Kidney (tissue), 14 donors: ENCODE measurements around the gene NRXN3. TPM values are rescaled to one million over a fixed set of nuclear protein-coding genes. Genes with fewer than 3 reads are reported as not detected.

Experiments used
- DNase-seq, 5 donors: peaks; one replicate each; pipeline ENCODE4 v3.0.0-alpha.2; 2013 to 2020
- FAIRE-seq: peaks from 2 replicates; lab custom pipeline; 2012; peaks lifted over from hg19 to GRCh38; lab: Jason Lieb, UNC
- H3K27ac ChIP-seq, 2 donors: one replicate each; pipeline ENCODE4 v1.7.0; 2013; ENCODE audit warnings: low read depth in 2 of 2, low read length in 2 of 2, inconsistent platforms in 1 of 2
- H3K27me3 ChIP-seq: one replicate; pipeline ENCODE4 v1.7.1; 2013; ENCODE audit warnings: low read length, inconsistent platforms; ENCODE audit not compliant: control insufficient read depth, insufficient read depth
- H3K36me3 ChIP-seq, 3 donors: one replicate each; pipeline versions ENCODE4 v1.7.0 to v1.7.1; 2013; ENCODE audit warnings: low read length in 3 of 3, control low read depth in 1 of 3, inconsistent platforms in 1 of 3; ENCODE audit not compliant: insufficient read depth in 3 of 3, control insufficient read depth in 2 of 3
- H3K4me1 ChIP-seq, 3 donors: one replicate each; pipeline versions ENCODE4 v1.7.0 to v1.7.1; 2013; ENCODE audit warnings: low read length in 3 of 3, inconsistent platforms in 1 of 3, low read depth in 1 of 3; ENCODE audit not compliant: control insufficient read depth in 2 of 3, insufficient read depth in 2 of 3
- H3K4me3 ChIP-seq, 3 donors: one replicate each; pipeline versions ENCODE4 v1.7.0 to v1.8.1; 2013; ENCODE audit warnings: low read length in 3 of 3, control low read depth in 1 of 3, inconsistent platforms in 1 of 3
- H3K9ac ChIP-seq, 3 donors: one replicate each; pipeline versions ENCODE4 v1.7.0 to v1.7.1; 2013; ENCODE audit warnings: low read length in 3 of 3, control low read depth in 1 of 3, inconsistent platforms in 1 of 3
- H3K9me3 ChIP-seq, 3 donors: one replicate each; pipeline versions ENCODE4 v1.7.0 to v1.7.1; 2013; ENCODE audit warnings: low read length in 3 of 3, control low read depth in 1 of 3, inconsistent platforms in 1 of 3; ENCODE audit not compliant: control insufficient read depth in 2 of 3, insufficient read depth in 1 of 3
- intact Hi-C: fragments of 100-400 bp; cut with DNase I; formaldehyde crosslinking; loops from one replicate; pipeline ENCODE4 v1.11.1; 2022
- polyA plus RNA-seq: library from polyadenylated mRNA; stranded (reverse); fragments of 350-450 nt; fragmentation: Illumina TruSeq; extraction: RNeasy Lipid Tissue Mini Kit (QIAGEN cat#74804); gene quantifications from one replicate; pipeline ENCODE4 v1.2.3, GENCODE V29; 2014; ENCODE audit warnings: low read depth, low replicate concordance; ENCODE audit not compliant: insufficient read depth
- total RNA-seq: library from RNA; stranded (reverse); fragmentation: NEBNext Ultra II Directional; extraction: Animal tissue kit (Norgen Biotek cat#: 25700); gene quantifications from one replicate; pipeline ENCODE4 v1.2.1, GENCODE V29; 2021
- TF ChIP-seq, protein P1 (sequence below): IDR thresholded peaks from 3 replicates; pipeline ENCODE4 v1.5.1; 2012; ENCODE audit warnings: mild to moderate bottlenecking, moderate library complexity, borderline replicate concordance; ENCODE audit not compliant: insufficient read depth; ENCODE audit errors: extremely low read depth
- donor health status: control.
- donor health status: control.
- donor health status: control.
- donor health status: control.
- donor health status: control.
- donor health status: DM: yes; HTN: yes; CAD: no.
- donor health status: Normal renal cell carcinoma (clear cell type).

The NRXN3 gene
- total and polyA plus RNA-seq, 2 donors from 2014 or later = 1.5 to 2.4 TPM

DNA sequence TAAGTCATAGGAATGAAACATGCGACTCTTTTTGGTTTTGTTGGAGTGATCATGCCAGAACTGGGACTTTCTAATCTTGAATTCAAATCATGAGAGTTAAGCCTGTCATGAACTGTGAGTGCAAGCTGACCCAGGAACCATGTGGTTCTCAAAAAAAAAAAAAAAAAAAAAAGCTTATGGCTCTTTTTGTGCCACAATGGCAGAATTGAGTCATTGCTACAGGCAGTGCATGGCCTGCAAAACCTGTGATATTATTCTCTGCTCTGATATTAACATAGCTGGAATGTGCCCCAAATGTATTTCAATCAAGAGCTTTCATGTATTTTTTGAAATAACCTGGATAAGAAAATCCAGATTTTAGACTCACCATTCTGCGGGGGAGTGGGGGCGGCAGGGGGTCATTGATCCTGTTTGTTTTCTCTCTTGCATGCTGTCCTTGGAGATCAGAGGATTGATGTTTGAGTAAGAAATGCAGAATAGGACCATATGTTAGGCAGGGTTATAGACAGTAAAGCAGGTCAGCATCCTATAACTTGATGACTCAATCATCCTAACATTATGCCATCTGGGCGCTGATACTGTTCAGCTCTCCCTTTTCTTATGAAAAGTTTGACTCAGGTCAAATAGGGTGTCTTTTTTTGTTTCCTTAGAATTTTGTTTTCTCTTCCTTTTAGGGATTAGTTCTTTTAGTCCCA lies 1243.7 kb downstream of the NRXN3 start:
- Histone ChIP-seq H3K27me3 (no peaks in the 10 kb centered on the region), H3K4me1 (no peaks in the 10 kb centered on the region), H3K4me3 (no peak overlapping the region), H3K9me3 (no peaks in the 10 kb centered on the region), H3K27ac (no peak overlapping the region), H3K9ac (no peak overlapping the region), H3K36me3 (no peaks in the 10 kb centered on the region)
- intact Hi-C loops = no loop called here
- FAIRE-seq = no peak
- TF ChIP-seq, protein P1, sequence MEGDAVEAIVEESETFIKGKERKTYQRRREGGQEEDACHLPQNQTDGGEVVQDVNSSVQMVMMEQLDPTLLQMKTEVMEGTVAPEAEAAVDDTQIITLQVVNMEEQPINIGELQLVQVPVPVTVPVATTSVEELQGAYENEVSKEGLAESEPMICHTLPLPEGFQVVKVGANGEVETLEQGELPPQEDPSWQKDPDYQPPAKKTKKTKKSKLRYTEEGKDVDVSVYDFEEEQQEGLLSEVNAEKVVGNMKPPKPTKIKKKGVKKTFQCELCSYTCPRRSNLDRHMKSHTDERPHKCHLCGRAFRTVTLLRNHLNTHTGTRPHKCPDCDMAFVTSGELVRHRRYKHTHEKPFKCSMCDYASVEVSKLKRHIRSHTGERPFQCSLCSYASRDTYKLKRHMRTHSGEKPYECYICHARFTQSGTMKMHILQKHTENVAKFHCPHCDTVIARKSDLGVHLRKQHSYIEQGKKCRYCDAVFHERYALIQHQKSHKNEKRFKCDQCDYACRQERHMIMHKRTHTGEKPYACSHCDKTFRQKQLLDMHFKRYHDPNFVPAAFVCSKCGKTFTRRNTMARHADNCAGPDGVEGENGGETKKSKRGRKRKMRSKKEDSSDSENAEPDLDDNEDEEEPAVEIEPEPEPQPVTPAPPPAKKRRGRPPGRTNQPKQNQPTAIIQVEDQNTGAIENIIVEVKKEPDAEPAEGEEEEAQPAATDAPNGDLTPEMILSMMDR = no peak
- DNase-seq = no peak

DNA sequence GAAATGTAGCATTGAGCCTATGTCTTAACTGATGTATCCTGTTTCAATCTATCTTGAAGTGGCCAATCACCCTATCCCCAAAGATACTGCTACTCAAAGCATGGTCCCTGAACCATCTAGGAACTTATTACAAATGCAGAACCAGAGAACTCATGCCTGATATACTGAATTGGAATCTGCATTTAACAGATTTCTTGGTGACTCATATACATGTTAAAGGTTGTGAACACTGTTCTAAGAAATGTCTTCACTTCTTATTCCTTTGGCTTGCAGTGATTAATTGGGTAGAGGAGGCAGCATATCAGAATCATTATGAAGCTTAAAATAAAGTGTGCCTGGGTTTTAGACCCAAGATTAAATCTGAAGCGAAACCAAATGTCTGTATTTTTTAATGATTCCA lies 1245.6 kb downstream of the NRXN3 start:
- TF ChIP-seq, protein P1 = no peak
- no peaks in the 10 kb centered on the region for H3K9me3 ChIP-seq
- H3K9ac ChIP-seq = no peak overlapping the region
- DNase-seq = no peak
- no peaks in the 10 kb centered on the region for H3K27me3 ChIP-seq
- FAIRE-seq = no peak
- H3K27ac ChIP-seq = no peak overlapping the region
- H3K4me1 ChIP-seq = no peaks in the 10 kb centered on the region
- no peak overlapping the region for H3K4me3 ChIP-seq
- no peaks in the 10 kb centered on the region for H3K36me3 ChIP-seq
- intact Hi-C loops = no loop called here

DNA sequence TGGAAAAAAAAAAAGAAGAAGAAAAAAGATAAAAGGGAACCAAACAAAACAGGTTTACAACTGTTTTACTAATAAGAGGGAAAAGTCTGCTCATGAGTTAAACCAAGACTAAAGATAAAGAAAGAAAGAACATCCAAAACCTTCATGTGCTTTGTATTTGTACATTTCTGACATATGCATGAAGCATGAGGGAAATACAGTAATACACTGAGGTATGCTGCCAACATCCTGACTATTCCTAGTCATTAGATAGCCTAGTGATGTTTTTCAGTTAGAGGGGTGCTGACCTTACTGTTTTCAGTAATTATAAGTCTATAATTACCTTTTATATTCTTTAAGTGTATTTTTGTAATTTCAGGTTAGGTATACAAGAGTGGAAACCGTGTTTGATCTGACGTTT lies 1247.8 kb downstream of the NRXN3 start:
- Histone ChIP-seq H3K36me3 (no peaks in the 10 kb centered on the region), H3K27me3 (no peaks in the 10 kb centered on the region), H3K9ac (no peak overlapping the region), H3K4me1 (no peaks in the 10 kb centered on the region), H3K9me3 (no peaks in the 10 kb centered on the region), H3K4me3 (no peak overlapping the region), H3K27ac (no peak overlapping the region)
- intact Hi-C loops = no loop called here
- no peak for FAIRE-seq
- no peak for DNase-seq
- TF ChIP-seq, protein P1 = no peak
